22Rv1 (cell line): ENCODE results near the gene TOP3A.
"Not testable (repeated sequence)": the region's sequence is repeated elsewhere in the genome, so short reads cannot be mapped to it uniquely, and the experiment has no call there.

ENCODE experiments used
- H3K27ac ChIP-seq: fragments of 450-650 bp; 2 replicates; pipeline ENCODE4 v1.5.1; 2017
- ZFX ChIP-seq: fragments of 450-650 bp; IDR thresholded peaks from 2 replicates; pipeline ENCODE4 v1.6.1; 2017; ENCODE audit warnings: antibody characterized with exemption, borderline replicate concordance
- TF ChIP-seq, protein P1 (sequence below): fragments of 450-650 bp; IDR thresholded peaks from 2 replicates; pipeline ENCODE4 v1.5.1; 2017; ENCODE audit warnings: mild to moderate bottlenecking

TOP3A gene

DNA sequence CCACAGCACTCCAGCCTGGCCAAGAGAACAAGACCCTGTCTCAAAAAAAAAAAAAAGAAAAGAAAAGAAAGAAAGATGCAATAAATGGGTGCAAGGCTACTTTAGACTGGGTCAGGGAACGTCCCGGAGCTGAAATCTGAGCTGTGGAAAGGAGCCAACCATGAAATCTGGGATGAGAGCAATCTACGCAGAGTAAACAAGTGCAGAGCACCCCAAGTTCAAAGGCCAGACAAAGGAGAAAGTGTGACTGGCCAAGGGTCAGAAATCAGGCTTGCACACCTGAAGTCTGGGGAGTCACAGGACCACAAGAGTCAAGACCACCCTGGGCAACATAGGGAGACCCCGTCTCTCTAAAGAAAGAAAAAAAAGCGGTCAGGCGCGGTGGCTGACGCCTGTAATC lies 45.7 kb upstream of the TOP3A start:
- H3K27ac ChIP-seq = no peak overlapping the region
- TF ChIP-seq, protein P1, sequence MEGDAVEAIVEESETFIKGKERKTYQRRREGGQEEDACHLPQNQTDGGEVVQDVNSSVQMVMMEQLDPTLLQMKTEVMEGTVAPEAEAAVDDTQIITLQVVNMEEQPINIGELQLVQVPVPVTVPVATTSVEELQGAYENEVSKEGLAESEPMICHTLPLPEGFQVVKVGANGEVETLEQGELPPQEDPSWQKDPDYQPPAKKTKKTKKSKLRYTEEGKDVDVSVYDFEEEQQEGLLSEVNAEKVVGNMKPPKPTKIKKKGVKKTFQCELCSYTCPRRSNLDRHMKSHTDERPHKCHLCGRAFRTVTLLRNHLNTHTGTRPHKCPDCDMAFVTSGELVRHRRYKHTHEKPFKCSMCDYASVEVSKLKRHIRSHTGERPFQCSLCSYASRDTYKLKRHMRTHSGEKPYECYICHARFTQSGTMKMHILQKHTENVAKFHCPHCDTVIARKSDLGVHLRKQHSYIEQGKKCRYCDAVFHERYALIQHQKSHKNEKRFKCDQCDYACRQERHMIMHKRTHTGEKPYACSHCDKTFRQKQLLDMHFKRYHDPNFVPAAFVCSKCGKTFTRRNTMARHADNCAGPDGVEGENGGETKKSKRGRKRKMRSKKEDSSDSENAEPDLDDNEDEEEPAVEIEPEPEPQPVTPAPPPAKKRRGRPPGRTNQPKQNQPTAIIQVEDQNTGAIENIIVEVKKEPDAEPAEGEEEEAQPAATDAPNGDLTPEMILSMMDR = no peak
- no peak for TF ChIP-seq ZFX

DNA sequence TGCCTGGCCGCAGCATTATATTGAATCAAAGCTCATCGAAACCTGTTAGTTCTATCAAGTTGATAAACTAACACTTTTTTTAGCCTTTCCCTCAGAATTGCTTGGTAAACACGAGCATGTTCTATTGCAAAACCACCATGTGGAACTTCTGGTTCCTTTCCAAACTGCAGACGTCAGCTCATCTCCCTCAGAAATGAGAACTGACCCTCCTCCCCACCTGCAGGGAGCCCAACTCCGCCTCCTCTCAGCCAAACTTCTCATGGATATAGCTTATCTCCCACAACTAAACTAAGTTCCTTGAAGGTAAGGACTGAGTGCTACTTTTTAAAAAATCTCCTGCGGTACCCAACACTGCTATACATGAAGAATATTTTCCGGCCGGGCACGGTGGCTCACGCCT lies 41.8 kb upstream of the TOP3A start:
- no peak for TF ChIP-seq ZFX
- TF ChIP-seq, protein P1 = no peak

DNA sequence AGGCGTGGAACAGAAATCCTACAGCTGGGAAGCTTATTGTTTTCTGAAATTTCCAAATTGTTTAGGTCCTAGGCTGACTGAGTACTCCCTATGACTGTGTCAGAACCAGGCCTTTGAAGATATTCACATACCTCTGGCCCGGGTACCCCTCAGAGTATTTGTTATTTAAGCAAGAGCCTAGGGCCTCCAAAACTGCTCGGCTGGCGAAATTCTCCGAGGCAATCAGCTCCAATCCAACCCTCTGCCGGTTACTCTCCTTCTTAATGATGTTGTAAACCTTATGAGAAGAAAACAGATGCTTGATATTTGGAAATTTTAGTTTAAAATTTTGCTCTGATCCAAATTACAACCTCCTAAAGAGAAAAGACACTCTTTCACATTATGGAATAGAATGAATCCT lies 38.7 kb upstream of the TOP3A start:
- H3K27ac ChIP-seq = no peak overlapping the region
- TF ChIP-seq ZFX = no peak
- TF ChIP-seq, protein P1 = no peak

More for the DNA sequence above, 41.8 kb upstream of the TOP3A start:
- H3K27ac ChIP-seq = no peak overlapping the region

DNA sequence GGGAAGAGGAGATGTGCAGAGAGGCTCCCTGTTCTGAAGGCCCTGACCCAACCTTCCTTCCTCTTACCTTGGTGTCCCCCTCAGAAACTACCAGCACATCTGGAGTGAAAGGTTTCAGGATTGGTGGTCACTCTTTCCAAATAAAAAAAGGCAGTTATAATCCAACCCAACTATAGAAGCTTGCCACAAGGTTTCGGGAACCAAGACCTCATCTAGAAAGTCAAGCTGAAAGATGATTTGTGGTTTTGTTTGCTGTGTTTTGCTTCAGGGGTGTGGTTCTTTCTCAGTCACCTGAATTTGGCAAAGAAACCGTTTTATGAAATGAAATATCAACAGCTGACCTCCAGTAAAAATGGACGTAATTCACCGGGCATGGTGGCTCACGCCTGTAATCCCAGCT lies 29.2 kb upstream of the TOP3A start:
- TF ChIP-seq ZFX = no peak
- TF ChIP-seq, protein P1 = no peak
- H3K27ac ChIP-seq = no peak overlapping the region

DNA sequence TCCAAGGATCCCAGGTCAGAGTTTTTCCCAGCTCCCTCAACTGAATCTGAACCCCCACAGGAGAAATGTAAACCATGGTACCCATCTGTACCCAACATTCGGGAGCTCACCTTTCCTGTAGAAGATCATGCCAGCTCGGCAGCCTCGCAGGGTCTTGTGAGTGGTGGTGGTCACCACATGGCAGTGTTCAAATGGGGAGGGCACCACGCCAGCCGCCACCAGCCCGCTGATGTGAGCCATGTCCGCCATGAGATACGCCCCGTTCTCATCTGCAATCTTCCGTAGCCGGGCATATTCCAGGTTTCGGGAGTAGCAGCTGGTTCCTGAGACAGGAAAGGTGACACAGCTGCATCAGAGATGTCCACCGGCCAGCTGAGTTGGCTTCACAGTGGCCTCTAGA lies 25.1 kb upstream of the TOP3A start:
- TF ChIP-seq ZFX = no peak
- TF ChIP-seq, protein P1 = no peak

DNA sequence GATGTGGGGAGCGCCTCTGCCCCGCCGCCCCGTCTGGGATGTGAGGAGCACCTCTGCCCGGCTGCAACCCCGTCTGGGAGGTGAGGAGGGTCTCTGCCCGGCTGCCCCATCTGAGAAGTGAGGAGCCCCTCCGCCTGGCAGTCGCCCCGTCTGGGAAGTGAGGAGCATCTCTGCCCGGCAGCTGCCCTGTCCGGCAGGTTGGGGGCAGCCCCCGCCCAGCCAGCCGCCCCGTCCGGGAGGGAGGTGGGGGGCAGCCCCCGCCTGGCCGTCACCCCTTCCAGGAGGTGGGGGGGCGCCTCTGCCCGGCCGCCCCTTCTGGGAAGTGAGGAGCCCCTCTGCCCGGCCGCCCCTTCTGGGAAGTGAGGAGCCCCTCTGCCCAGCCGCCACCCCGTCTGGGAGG lies 23.4 kb upstream of the TOP3A start:
- H3K27ac ChIP-seq = not testable (repeated sequence)

More for the DNA sequence above, 25.1 kb upstream of the TOP3A start:
- H3K27ac ChIP-seq = no peak overlapping the region

DNA sequence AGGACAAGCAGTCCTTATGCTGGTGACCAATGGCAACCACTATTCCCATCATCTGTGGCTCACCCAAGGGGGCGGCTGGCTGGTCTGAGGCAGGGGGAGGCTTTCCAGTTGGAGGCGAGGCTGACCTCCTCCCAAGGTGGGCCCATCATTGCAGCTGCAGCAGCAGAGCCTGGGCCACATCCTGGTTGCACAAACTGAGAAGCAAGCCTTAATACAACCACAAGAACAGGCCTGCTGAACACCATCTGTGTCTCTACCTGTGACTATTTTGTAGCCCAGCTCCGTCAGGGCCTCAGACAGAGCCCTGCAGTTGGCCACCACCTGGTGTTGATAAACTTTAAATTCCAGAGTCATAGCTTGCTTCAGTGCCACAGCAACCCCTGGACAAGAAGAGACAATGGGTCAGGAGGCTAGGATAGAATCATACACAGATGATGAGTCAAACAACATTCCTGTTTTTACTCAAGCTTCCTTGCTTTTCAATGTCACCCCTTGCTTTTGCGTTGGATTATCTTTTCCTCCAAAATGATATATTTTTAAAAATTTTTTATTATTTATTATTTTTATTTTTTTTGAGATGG lies 18.2 kb upstream of the TOP3A start:
- H3K27ac ChIP-seq = no peak overlapping the region
- TF ChIP-seq, protein P1 = no peak
- no peak for TF ChIP-seq ZFX

DNA sequence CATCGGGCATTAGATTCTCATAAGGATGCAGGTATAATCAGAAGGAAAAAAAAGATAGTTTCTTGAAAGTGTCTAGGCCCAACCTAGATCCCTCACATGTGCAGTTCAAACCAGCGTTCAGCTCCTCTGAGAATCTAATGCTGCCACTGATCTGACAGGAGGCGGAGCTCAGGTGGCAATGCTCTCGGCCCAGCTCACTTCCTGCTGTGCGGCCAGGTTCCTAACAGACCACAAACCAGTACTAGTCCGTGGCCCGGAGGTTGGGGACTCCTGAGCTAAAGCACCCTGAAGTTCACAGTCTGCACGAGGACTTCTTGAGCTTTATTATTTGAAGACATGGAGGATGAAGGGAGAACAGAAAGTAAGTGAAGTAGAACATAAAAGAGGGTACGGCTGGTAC lies 17.1 kb upstream of the TOP3A start:
- H3K27ac ChIP-seq = no peak overlapping the region
- no peak for TF ChIP-seq ZFX
- TF ChIP-seq, protein P1 = no peak
